Trophoblast cell (in vitro differentiated cells and primary cell): ENCODE data around the gene OVCH1.

Experiments used
- DNase-seq, 2 donors: peaks; one replicate each; pipeline ENCODE4 v3.0.0-alpha.2; 2016
- H2AFZ ChIP-seq: 2 replicates; pipeline ENCODE4 v1.6.1; 2013; ENCODE audit warnings: low read length, moderate library complexity, mild to moderate bottlenecking; ENCODE audit not compliant: insufficient read depth, poor library complexity
- H2AK5ac ChIP-seq: 2 replicates; pipeline ENCODE4 v1.6.1; 2013; ENCODE audit warnings: mild to moderate bottlenecking, low read length
- H2BK120ac ChIP-seq: 2 replicates; pipeline ENCODE4 v1.6.1; 2013; ENCODE audit warnings: low read length, mild to moderate bottlenecking, moderate library complexity; ENCODE audit not compliant: insufficient read depth, poor library complexity
- H2BK12ac ChIP-seq: 2 replicates; pipeline ENCODE4 v1.6.1; 2013; ENCODE audit warnings: mild to moderate bottlenecking, low read length, moderate library complexity
- H2BK5ac ChIP-seq: 2 replicates; pipeline ENCODE4 v1.6.1; 2013; ENCODE audit warnings: low read length, low read depth, moderate library complexity, mild to moderate bottlenecking; ENCODE audit not compliant: poor library complexity
- H3K14ac ChIP-seq: 2 replicates; pipeline ENCODE4 v1.6.1; 2013; ENCODE audit warnings: mild to moderate bottlenecking, low read length
- H3K18ac ChIP-seq: 2 replicates; pipeline ENCODE4 v1.6.1; 2013; ENCODE audit warnings: mild to moderate bottlenecking, low read length
- H3K23ac ChIP-seq: 2 replicates; pipeline ENCODE4 v1.6.1; 2013; ENCODE audit warnings: low read length
- H3K27ac ChIP-seq: 2 replicates; pipeline ENCODE4 v1.5.1; 2013; ENCODE audit warnings: low read depth, mild to moderate bottlenecking, inconsistent platforms, low read length, moderate library complexity
- H3K27me3 ChIP-seq: 2 replicates; pipeline ENCODE4 v1.6.1; 2013; ENCODE audit warnings: inconsistent platforms, mild to moderate bottlenecking, low read length, moderate library complexity; ENCODE audit not compliant: insufficient read depth
- H3K36me3 ChIP-seq, 2 experiments: 1 replicate in 1 of 2; 2 replicates in 1 of 2; pipeline ENCODE4 v1.6.1; 2013; ENCODE audit warnings: low read length in 2 of 2, mild to moderate bottlenecking in 2 of 2, moderate library complexity in 1 of 2; ENCODE audit not compliant: insufficient read depth in 2 of 2, control insufficient read depth in 1 of 2
- H3K4ac ChIP-seq: 2 replicates; pipeline ENCODE4 v1.6.1; 2013; ENCODE audit warnings: low read depth, mild to moderate bottlenecking, low read length, moderate library complexity
- H3K4me1 ChIP-seq, 2 experiments: 1 replicate in 1 of 2; 2 replicates in 1 of 2; pipeline ENCODE4 v1.6.1; 2013; ENCODE audit warnings: low read length in 2 of 2, mild to moderate bottlenecking in 2 of 2, moderate library complexity in 1 of 2; ENCODE audit not compliant: insufficient read depth in 2 of 2, control insufficient read depth in 1 of 2
- H3K4me2 ChIP-seq: 2 replicates; pipeline ENCODE4 v1.6.1; 2013; ENCODE audit warnings: inconsistent platforms, mild to moderate bottlenecking, low read length, moderate library complexity
- H3K4me3 ChIP-seq: 2 replicates; pipeline ENCODE4 v1.5.1; 2013; ENCODE audit warnings: mild to moderate bottlenecking, low read depth, low read length, inconsistent platforms
- H3K79me1 ChIP-seq: one replicate; pipeline ENCODE4 v1.6.1; 2013; ENCODE audit warnings: low read length
- H3K79me2 ChIP-seq: 2 replicates; pipeline ENCODE4 v1.6.1; 2013; ENCODE audit warnings: low read length, mild to moderate bottlenecking; ENCODE audit not compliant: control insufficient read depth, insufficient read depth, poor library complexity
- H3K9ac ChIP-seq: 2 replicates; pipeline ENCODE4 v1.6.1; 2013; ENCODE audit warnings: mild to moderate bottlenecking, low read length
- H3K9me3 ChIP-seq: 2 replicates; pipeline ENCODE4 v1.6.1; 2013; ENCODE audit warnings: low read depth, mild to moderate bottlenecking, control low read depth, inconsistent platforms, low read length; ENCODE audit not compliant: insufficient read depth
- H4K12ac ChIP-seq: 2 replicates; pipeline ENCODE4 v1.6.1; 2013; ENCODE audit warnings: low read depth, mild to moderate bottlenecking, low read length, moderate library complexity
- H4K8ac ChIP-seq: 2 replicates; pipeline ENCODE4 v1.6.1; 2013; ENCODE audit warnings: low read depth, mild to moderate bottlenecking, low read length, moderate library complexity
- H4K91ac ChIP-seq: one replicate; pipeline ENCODE4 v1.6.1; 2013; ENCODE audit warnings: low read depth, mild to moderate bottlenecking, low read length, moderate library complexity
- WGBS: extraction: QIAGEN DNeasy Blood & Tissue Kit; methylation state at CpG from one replicate; pipeline ENCODE4 v1.1.7; 2013; ENCODE audit warnings: missing lambda C conversion rate; ENCODE audit not compliant: insufficient read length, insufficient coverage; ENCODE audit errors: extremely low coverage; 5-methylcytosine and 5-hydroxymethylcytosine counted together

The OVCH1 gene

DNA sequence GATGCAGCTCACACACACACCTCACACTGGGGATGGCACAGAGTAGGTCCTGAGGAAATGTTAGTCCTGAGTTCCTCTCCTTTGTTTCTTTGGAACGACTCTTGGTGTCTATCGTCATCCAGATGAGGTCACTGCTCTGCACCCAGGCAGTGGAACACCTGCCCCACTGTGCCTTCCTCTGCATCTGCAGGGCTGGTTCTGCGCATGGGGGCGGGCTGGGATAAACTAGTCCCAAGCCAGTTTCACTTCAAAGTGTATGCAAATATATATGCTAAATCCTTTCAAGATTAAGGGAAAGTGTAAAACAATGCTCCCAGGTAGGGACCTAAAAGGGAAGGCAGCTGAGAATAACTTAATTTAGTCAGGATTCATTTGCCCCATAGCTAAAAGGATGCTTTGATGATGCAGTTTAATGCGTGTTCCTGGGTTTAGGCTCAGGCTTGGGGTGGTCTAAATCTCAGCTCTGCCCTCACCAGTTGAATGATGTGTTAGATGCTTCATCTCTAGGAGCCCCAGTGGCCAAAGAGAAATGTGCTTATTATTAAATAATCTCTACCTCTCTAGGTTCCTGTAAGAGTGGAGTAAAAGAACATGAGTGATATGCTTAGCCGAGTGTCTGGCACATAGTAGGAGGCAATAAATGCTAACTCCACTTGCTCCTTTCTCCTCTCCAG, 47.1 kb upstream of the OVCH1 start:
- Histone ChIP-seq H4K12ac (no peak overlapping the region), H3K4ac (no peak overlapping the region), H2BK12ac (no peak overlapping the region), H3K14ac (no peak overlapping the region), H3K9me3 (peaks cover 1% of the 10 kb centered on the region), H3K18ac (no peak overlapping the region), H3K79me1 (no peaks in the 10 kb centered on the region), H3K79me2 (no peaks in the 10 kb centered on the region), H3K23ac (no peak overlapping the region), H3K4me2 (no peak overlapping the region), H3K36me3 (no peaks in the 10 kb centered on the region), H3K4me3 (no peak overlapping the region), H3K27me3 (no peaks in the 10 kb centered on the region), H3K27ac (no peak overlapping the region), H3K9ac (no peak overlapping the region), H2BK5ac (no peak overlapping the region), H2BK120ac (no peak overlapping the region), H4K91ac (no peak overlapping the region), H4K8ac (no peak overlapping the region), H2AFZ (no peak overlapping the region), H2AK5ac (no peak overlapping the region), H3K4me1 (no peaks in the 10 kb centered on the region)
- DNase-seq = no peak
- WGBS = no CpG with 5 or more reads among the region's 6 CpGs

DNA sequence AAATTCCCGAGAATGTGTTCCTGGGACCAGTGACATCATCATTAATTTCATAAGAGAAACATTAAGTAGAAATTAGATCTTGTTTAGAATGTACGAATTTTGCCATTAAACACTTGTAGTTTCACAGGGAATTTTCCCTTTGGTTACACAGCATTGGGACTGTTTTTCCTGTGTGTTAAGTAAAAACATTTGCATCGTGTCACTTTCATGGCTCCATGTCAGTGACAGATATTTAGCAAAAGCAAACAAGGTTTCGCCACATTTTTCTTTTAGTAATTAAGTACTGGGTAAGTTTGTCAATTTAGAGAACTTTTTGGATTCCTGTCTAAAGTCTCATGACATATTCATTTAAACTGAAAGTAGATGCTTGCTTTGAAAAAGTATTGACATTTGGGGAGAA, 45.5 kb upstream of the OVCH1 start:
- Histone ChIP-seq H3K79me2 (no peaks in the 10 kb centered on the region), H3K9ac (no peak overlapping the region), H3K79me1 (no peaks in the 10 kb centered on the region), H4K8ac (no peak overlapping the region), H3K18ac (no peak overlapping the region), H2AK5ac (no peak overlapping the region), H4K91ac (no peak overlapping the region), H3K4me3 (no peak overlapping the region), H3K36me3 (no peaks in the 10 kb centered on the region), H3K23ac (no peak overlapping the region), H3K9me3 (peaks cover 1% of the 10 kb centered on the region), H3K14ac (no peak overlapping the region), H3K27ac (no peak overlapping the region), H4K12ac (no peak overlapping the region), H3K4me1 (no peaks in the 10 kb centered on the region), H2BK12ac (no peak overlapping the region), H2BK120ac (no peak overlapping the region), H3K4ac (no peak overlapping the region), H3K4me2 (no peak overlapping the region), H2BK5ac (no peak overlapping the region), H3K27me3 (no peaks in the 10 kb centered on the region), H2AFZ (no peak overlapping the region)
- WGBS = no CpG with 5 or more reads among the region's 4 CpGs
- no peak for DNase-seq

DNA sequence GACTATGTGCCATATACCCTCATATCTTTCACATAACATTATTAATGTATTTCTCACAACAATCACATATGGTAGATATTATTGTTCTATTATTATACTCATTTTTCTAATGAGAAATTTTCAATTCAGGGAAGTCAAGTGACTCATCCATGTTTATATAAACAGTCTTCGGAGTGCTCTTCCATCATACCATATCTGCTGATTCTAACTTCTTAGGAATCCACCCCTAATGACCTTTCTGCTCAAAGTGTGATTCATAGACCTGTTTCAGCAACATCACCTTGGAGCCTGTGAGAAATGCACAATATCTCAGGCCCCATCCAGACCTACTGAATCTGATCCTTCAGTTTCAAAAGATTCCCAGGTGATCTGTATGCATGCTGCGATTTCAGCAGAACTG, 39.8 kb upstream of the OVCH1 start:
- no peak for DNase-seq
- no peak overlapping the region for H3K18ac ChIP-seq
- no peak overlapping the region for H2BK12ac ChIP-seq
- H3K36me3 ChIP-seq = no peaks in the 10 kb centered on the region
- no peak overlapping the region for H3K23ac ChIP-seq
- no peak overlapping the region for H3K9ac ChIP-seq
- no peak overlapping the region for H4K8ac ChIP-seq
- WGBS = no CpG with 5 or more reads among the region's 2 CpGs
- H3K4me2 ChIP-seq = no peak overlapping the region
- no peak overlapping the region for H2BK5ac ChIP-seq
- no peak overlapping the region for H3K27ac ChIP-seq
- H2BK120ac ChIP-seq = no peak overlapping the region
- no peak overlapping the region for H4K12ac ChIP-seq
- no peak overlapping the region for H2AK5ac ChIP-seq
- no peak overlapping the region for H2AFZ ChIP-seq
- no peaks in the 10 kb centered on the region for H3K27me3 ChIP-seq
- no peak overlapping the region for H3K4me3 ChIP-seq
- H3K4ac ChIP-seq = no peak overlapping the region
- no peaks in the 10 kb centered on the region for H3K79me1 ChIP-seq
- H3K9me3 ChIP-seq = no peaks in the 10 kb centered on the region
- H3K4me1 ChIP-seq = no peaks in the 10 kb centered on the region
- no peaks in the 10 kb centered on the region for H3K79me2 ChIP-seq
- H4K91ac ChIP-seq = no peak overlapping the region
- H3K14ac ChIP-seq = no peak overlapping the region

DNA sequence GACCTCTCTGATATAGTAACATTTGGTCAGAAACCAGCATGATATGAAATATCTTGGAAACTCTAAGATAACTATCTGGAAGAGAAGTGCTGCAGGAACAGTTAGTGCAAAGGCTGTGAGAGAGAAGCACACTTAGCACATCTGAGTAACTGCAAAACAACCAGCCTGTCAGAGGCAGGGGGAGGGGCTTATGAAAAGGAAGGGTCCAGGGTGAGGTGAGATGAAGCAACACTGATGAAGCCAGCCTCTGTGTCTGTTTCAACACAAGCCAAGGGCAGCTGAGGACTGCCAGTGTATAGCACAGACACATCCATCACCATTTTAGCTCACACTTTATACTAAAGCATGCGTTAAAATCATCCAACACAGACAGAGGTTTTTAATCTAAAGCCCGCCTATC, 37.4 kb upstream of the OVCH1 start:
- no peak overlapping the region for H2BK12ac ChIP-seq
- H3K4me1 ChIP-seq = no peaks in the 10 kb centered on the region
- no peak overlapping the region for H2BK5ac ChIP-seq
- H3K9ac ChIP-seq = no peak overlapping the region
- no peak overlapping the region for H4K91ac ChIP-seq
- no peaks in the 10 kb centered on the region for H3K79me2 ChIP-seq
- no peak overlapping the region for H3K4me2 ChIP-seq
- H3K27ac ChIP-seq = no peak overlapping the region
- no peak overlapping the region for H2AFZ ChIP-seq
- H2BK120ac ChIP-seq = no peak overlapping the region
- no peaks in the 10 kb centered on the region for H3K27me3 ChIP-seq
- WGBS = no CpG with 5 or more reads among the region's 2 CpGs
- H3K79me1 ChIP-seq = no peaks in the 10 kb centered on the region
- no peak overlapping the region for H3K23ac ChIP-seq
- H3K4ac ChIP-seq = no peak overlapping the region
- no peak overlapping the region for H3K4me3 ChIP-seq
- no peak overlapping the region for H3K18ac ChIP-seq
- no peak overlapping the region for H3K14ac ChIP-seq
- no peak overlapping the region for H4K12ac ChIP-seq
- no peaks in the 10 kb centered on the region for H3K9me3 ChIP-seq
- no peak for DNase-seq
- no peaks in the 10 kb centered on the region for H3K36me3 ChIP-seq
- H2AK5ac ChIP-seq = no peak overlapping the region
- no peak overlapping the region for H4K8ac ChIP-seq
